HG03575 (cell line): ENCODE results near the gene HIVEP1.
A peak's percentile ranks its signal among the peaks of the same experiment; 100 is the strongest.

Experiments
- ATAC-seq: cut with Tn5 transposase; IDR thresholded peaks from one replicate; pipeline ENCODE4 v1.9.1; 2021; ENCODE audit not compliant: unreplicated experiment, insufficient number of reproducible peaks, low FRiP score; ENCODE audit errors: extremely low read depth

HIVEP1 gene

DNA sequence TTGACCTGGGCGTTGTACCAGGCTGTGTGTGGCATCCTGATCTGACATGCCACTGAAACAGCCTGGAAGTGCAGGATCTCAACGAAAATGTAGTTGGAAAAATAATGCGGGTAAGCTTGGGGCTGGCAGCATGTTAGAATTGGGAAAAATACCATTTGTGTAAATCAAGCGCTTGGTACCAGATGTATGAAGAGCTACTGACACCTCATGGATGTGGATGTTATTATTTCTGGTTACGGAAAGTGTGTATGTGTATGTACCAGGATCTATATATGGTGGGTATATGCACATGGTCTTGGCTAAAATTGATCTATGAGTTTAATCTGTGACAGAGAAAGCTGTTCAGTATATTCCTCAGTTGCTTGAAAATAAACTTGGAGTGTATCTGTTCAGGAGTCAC is 22.7 kb downstream of the HIVEP1 start:
- no peak for ATAC-seq

GRCh38 chr6:12036766-12037165 is 24.7 kb downstream of the HIVEP1 start:
- no peak for ATAC-seq

DNA sequence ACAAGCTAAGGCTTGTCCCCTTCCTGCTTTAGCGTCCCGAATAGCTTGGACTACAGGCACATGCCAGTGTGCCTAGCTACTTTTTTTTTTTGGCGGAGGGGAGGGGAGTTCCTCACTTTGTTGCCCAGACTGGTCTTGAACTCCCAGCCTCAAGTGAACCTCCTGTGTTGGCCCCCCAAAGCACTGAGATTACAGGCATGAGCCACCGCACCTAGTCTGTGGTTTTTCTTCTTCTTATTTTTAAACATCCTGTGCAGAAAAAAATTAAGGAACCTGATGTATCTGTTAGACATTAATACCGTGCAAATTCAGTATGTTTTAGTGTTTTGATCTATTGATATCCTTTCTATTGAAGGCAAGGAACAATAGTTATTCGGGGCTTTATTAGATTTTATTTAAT is 25.7 kb downstream of the HIVEP1 start:
- no peak for ATAC-seq

DNA sequence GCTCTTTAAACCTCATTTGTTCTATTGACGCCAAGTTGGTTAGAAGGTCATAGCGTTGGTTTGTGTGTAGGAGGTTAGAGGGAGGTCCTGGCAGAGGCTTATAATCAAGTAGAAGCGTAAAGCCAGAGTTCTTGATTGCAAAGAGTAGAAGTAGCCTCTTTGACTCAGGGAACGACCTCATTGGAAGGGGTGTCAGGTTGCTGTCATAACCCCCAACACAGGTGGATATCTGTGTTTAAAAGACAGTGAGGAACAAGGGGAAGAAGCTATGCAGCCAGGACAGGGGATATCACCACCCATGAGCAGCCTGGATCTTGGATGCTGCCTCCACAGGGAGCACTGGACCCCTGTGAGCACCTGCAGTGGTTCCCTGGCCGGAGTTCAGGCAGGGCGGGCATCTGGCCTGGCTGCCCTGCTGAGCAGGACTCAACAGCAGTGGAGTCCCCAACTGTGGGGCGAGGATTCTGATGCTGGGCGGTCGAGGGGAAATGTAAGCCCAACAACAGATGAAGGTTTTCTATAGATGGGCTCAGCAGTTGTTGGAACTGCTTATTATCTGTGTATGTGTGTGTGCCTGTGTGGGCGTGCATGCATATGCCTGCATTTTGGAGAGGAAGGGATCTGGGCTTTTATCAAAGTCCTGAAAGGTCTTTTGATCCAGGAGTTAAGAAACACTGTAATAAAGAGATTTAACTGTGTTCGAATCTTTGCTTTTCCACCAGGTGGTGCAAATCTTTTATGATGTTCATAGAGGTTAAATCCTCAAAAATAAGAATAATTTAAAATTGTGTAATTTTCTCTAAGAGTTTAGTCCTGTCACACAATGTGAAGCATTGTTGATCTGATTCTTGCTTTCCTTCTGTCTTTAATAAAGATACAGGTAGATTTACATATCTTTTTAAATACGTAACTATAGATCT is 27.7 kb downstream of the HIVEP1 start:
- no peak for ATAC-seq

- no peak for ATAC-seq
Observed at GRCh38 chr6:12047304-12047703, 35.2 kb downstream of the HIVEP1 start.

GRCh38 chr6:12047792-12048432 is 35.8 kb downstream of the HIVEP1 start:
- ATAC-seq: no peak

- ATAC-seq: no peak
Observed at GRCh38 chr6:12048609-12049008, 36.5 kb downstream of the HIVEP1 start.

GRCh38 chr6:12049165-12049564 is 37.1 kb downstream of the HIVEP1 start:
- ATAC-seq: no peak

DNA sequence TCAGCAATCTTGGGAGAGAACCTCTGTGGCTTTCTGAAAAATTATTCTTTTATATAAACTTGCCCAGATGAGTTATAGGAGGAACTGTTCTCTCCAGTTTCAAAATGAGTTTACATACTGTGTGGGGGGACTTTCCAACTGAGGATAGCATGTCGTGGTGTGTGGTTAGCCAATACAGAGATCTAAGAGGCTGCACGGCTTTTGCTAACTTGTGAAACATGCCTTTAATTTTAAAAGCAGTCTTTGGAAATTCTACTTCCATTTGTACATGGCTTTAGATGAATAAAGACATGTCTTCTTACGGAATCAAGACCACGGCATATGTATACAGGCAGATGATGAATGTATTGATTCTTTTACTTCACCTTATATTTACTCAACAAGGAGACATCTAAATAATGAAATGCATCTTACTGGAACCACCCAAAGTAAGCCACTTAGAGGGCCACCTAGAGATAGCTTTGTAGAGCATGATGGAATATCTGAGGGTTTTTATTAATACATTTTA is 39.8 kb downstream of the HIVEP1 start:
- ATAC-seq: peak; percentile 62

GRCh38 chr6:12058172-12058961 is 46.3 kb downstream of the HIVEP1 start:
- no peak for ATAC-seq

- peak; percentile 29 for ATAC-seq
Observed at GRCh38 chr6:12060780-12061609, 48.9 kb downstream of the HIVEP1 start.

DNA sequence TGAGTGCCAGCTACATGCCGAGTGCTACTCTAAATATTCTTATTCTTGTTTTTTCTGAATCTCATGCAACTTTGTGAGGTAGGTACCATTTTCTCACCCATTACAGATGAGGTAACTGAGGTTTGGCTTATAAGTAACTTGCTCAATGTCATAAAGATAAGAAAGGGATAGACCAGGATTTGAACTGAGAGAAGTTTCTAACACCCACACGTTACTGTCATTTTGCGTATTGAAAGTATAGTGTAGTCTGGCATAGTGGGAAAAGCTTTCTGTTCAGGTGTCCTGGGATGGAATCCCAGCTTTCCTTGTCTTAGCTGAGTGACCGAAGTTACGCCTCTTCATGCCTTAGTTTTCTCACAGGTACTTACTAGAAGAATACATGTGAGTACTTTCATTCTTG is 50.5 kb downstream of the HIVEP1 start:
- no peak for ATAC-seq

GRCh38 chr6:12064131-12064530 is 52.0 kb downstream of the HIVEP1 start:
- no peak for ATAC-seq

- ATAC-seq: no peak
Observed at GRCh38 chr6:12064538-12065071, 52.5 kb downstream of the HIVEP1 start.

DNA sequence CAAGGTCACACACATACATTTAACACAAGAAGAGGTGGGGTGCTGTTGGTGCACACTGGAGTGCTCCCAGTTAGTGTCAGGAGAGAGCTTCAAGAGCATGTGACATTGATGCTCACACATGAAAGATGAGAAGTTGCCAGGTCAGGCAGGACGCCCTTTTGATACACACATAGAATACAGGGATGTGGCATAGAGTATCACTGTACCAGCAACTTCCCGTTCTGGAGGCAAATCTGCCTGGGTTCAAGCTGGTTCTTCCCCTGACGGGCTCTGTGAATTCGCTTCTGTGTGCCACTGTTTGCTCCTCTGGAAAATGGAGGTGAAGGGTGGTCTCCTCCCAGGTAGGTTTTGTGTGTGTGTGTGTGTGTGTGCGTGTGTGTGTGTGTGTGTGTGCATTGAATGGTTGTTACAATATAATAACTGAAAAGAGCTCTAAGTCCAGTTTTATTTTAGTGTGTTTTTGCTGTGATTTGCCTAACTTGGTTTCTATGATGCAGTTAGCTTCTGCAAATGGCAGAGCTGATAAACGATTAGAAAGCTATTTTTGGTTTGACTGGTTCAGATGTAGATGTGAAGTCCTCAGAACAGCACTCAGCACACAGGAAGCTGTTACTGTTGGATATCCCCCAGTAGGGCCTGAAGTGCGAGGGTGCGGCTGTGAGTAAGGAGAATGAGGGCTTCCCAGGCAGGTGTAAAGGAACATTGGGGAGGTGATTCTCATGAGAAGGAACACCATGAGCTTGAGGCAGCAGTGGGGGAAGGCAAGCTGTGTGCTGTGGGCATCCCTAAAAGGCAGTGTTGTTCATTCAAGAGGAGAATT is 53.4 kb downstream of the HIVEP1 start:
- no peak for ATAC-seq

GRCh38 chr6:12066297-12066696 is 54.2 kb downstream of the HIVEP1 start:
- no peak for ATAC-seq

DNA sequence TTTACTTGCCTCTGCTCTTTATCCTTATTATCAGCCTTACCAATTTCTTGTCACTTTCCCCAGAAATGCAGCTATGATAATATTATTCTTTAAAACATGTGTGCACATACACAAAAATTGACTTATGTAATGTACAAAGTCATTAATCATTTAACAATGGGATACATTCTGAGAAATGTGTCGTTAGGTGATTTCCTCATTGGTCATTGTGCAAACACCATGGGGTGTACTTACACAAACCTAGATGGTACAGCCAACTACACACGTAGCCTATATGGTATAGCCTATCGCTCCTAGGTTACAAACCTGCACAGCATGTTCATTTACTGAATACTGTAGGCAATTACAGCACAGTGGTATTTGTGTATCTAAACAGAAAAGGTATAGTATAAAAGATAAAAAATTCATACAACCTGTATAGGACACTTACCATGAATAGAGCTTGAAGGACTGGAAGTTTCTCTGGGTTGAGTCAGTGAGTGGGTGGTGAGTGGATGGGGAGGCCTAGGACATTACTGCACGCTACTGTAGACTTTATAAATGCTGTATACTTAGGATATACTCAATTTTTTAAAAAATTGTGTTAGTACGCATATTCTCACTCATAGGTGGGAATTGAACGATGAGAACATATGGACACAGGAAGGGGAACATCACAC is 56.9 kb downstream of the HIVEP1 start:
- no peak for ATAC-seq
